ENCODE data around the gene TRIML1. TPM values are rescaled to one million over a fixed set of nuclear protein-coding genes. Genes with fewer than 3 reads are reported as not detected.

Gene TRIML1
- polyA plus RNA-seq, 1 experiment, result not detected

DNA sequence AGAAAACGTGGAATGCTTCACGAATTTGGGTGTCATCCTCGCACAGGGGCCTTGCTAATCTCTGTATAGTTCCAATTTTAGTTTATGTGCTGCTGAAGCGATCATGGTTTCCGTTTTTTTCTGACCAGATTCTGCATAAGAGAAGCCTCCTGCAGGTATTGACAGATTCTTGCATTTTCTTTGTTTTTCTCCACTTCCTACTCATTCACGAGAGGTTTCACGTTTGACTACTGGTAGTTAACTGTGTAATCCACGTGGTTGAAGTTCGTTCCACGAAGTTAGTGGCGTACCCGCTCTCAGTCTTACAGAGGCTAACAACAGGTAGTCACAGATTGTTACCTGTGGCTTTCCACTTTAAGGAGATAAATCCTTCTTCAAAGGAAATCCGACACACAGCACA lies 17.7 kb upstream of the TRIML1 start:
- POLR2A ChIA-PET, result no interaction called here
- Histone ChIP-seq H3K27me3 (ENCODE audit: control insufficient read depth, insufficient read depth, low read length) (no peaks in the 10 kb centered on the region), H3K27ac (ENCODE audit: low read depth, low read length) (no peak overlapping the region), H3K4me3 (ENCODE audit: low read depth, low read length) (no peak overlapping the region), H3K9me3 (ENCODE audit: control insufficient read depth, insufficient read depth, low read length) (peaks cover 10% of the 10 kb centered on the region)
- DNase-seq (ENCODE audit: low read depth, low spot score), result no peak
- CTCF ChIA-PET, result no interaction called here
- TF ChIP-seq, protein P1, sequence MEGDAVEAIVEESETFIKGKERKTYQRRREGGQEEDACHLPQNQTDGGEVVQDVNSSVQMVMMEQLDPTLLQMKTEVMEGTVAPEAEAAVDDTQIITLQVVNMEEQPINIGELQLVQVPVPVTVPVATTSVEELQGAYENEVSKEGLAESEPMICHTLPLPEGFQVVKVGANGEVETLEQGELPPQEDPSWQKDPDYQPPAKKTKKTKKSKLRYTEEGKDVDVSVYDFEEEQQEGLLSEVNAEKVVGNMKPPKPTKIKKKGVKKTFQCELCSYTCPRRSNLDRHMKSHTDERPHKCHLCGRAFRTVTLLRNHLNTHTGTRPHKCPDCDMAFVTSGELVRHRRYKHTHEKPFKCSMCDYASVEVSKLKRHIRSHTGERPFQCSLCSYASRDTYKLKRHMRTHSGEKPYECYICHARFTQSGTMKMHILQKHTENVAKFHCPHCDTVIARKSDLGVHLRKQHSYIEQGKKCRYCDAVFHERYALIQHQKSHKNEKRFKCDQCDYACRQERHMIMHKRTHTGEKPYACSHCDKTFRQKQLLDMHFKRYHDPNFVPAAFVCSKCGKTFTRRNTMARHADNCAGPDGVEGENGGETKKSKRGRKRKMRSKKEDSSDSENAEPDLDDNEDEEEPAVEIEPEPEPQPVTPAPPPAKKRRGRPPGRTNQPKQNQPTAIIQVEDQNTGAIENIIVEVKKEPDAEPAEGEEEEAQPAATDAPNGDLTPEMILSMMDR (IDR thresholded peaks at IDR 0.05; ENCODE audit: low read depth, low read length), result no peak

DNA sequence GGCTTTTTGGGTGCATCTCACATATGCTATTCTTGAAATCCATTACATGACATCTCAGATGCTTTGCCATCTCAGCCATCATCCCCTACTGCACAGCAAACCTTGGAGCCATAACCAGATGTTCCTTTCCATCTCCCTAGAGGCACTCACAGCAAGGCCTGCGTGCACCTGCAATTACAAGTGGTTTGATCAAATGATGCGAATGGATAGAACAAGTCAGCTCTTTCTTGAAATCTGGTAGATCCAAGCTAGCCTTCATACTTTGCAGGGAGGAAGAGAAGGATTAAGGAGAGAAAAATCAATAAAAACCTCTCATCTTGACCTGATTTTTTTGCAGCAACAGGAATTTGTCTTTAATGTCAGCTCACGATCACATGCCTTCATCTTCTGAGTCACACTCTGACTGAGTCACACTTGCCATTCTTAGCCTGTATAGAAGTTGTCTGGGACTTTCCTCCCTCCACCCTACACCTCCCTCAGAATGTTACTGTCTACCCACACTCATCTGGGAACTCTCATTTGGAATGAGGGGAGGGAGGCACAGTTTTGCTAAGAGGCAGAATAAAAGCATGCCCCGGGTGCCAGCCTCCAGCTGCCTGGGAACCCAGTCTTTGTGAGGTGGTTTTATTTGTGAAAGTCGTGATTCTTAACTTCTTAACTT lies 11.9 kb upstream of the TRIML1 start:
- peaks cover 5% of the 10 kb centered on the region for H3K9me3 ChIP-seq (ENCODE audit: control insufficient read depth, insufficient read depth, low read length)
- DNase-seq (ENCODE audit: low read depth, low spot score), result peak; percentile 30
- peak overlapping the region; percentile 47 for H3K27ac ChIP-seq (ENCODE audit: low read depth, low read length)
- CTCF ChIA-PET, result no interaction called here
- no peak overlapping the region for H3K4me3 ChIP-seq (ENCODE audit: low read depth, low read length)
- TF ChIP-seq, protein P1 (IDR thresholded peaks at IDR 0.05; ENCODE audit: low read depth, low read length), result no peak
- POLR2A ChIA-PET, result no interaction called here
- no peaks in the 10 kb centered on the region for H3K27me3 ChIP-seq (ENCODE audit: control insufficient read depth, insufficient read depth, low read length)

DNA sequence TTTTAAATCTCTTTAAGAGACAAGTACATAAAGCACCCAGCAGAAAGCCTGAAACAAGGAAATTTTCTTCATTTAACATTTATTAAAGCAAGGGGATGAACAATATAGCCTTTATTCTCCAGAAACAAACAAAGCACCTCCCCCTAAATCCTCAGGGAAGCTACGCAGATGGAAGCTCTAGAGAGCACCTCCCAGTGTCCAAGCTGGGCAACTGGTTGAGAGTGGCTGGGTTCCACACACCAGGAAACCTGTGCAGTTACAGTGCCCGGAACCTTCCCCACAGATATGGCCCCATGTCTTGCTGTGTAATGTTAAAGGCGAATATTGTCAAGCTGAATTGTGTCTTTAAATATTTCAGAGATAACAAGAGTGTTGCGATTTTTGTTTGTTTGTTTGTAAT lies 8.9 kb upstream of the TRIML1 start:
- POLR2A ChIA-PET, result no interaction called here
- peaks cover 5% of the 10 kb centered on the region for H3K9me3 ChIP-seq (ENCODE audit: control insufficient read depth, insufficient read depth, low read length)
- H3K27ac ChIP-seq (ENCODE audit: low read depth, low read length), result no peak overlapping the region
- no peaks in the 10 kb centered on the region for H3K27me3 ChIP-seq (ENCODE audit: control insufficient read depth, insufficient read depth, low read length)
- TF ChIP-seq, protein P1 (IDR thresholded peaks at IDR 0.05; ENCODE audit: low read depth, low read length), result no peak
- CTCF ChIA-PET, result no interaction called here
- H3K4me3 ChIP-seq (ENCODE audit: low read depth, low read length), result no peak overlapping the region
- no peak for DNase-seq (ENCODE audit: low read depth, low spot score)

DNA sequence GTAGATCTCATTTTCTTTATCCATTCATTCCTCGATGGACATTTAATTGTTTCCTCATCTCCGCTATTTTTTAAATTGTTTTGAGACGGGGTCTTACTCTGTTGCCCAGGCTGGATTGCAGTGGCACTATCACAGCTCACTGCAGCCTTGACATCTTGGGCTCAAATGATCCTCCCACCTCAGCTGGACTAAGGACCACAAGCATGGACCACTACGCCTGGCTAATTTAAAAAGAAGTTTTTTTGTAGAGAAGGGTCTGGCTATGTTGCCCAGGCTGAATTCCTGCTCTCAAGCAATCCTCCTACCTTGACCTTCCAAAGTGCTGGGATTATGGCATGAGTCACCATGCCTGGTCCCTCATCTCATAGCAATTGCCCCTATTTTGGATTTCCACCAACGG lies 7.0 kb upstream of the TRIML1 start:
- H3K9me3 ChIP-seq (ENCODE audit: control insufficient read depth, insufficient read depth, low read length), result peaks cover 10% of the 10 kb centered on the region
- no peak overlapping the region for H3K27ac ChIP-seq (ENCODE audit: low read depth, low read length)
- no peak for DNase-seq (ENCODE audit: low read depth, low spot score)
- no peaks in the 10 kb centered on the region for H3K27me3 ChIP-seq (ENCODE audit: control insufficient read depth, insufficient read depth, low read length)
- ChIA-PET CTCF (no interaction called here), POLR2A (no interaction called here)
- no peak overlapping the region for H3K4me3 ChIP-seq (ENCODE audit: low read depth, low read length)
- TF ChIP-seq, protein P1 (IDR thresholded peaks at IDR 0.05; ENCODE audit: low read depth, low read length), result no peak

DNA sequence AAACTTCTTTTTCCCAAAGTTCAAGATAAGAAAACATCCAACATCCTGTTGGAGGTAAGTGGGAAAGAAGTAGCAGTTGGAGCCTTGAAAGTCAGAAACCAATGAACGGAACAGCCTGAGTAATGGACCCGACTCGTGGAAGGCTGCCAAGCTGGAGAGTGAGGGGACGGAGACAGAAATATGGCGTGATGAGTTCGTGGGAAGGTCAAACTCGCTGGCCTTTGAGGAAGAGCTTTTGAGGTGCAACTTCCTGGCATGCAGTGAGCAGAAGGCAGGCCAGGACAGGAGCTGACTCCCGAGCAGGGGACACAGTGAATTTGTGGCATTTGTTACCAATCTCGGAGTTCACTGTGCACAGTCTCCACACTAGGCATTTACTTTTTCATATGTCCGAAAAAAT lies 1.0 kb upstream of the TRIML1 start:
- POLR2A ChIA-PET, result interaction anchor here (0.5 kb wide), 1 partner anchor 23 kb away, joined by 4 read pairs; no protein-coding TSS in a partner anchor
- TF ChIP-seq, protein P1 (IDR thresholded peaks at IDR 0.05; ENCODE audit: low read depth, low read length), result no peak
- DNase-seq (ENCODE audit: low read depth, low spot score), result no peak
- no peaks in the 10 kb centered on the region for H3K27me3 ChIP-seq (ENCODE audit: control insufficient read depth, insufficient read depth, low read length)
- CTCF ChIA-PET, result no interaction called here
- H3K9me3 ChIP-seq (ENCODE audit: control insufficient read depth, insufficient read depth, low read length), result peaks cover 12% of the 10 kb centered on the region
- no peak overlapping the region for H3K4me3 ChIP-seq (ENCODE audit: low read depth, low read length)
- H3K27ac ChIP-seq (ENCODE audit: low read depth, low read length), result no peak overlapping the region

All from AG04450 (cell line).